NCI-H2029 (cell line): ENCODE measurements around the gene LSM3.
A peak's percentile ranks its signal among the peaks of the same experiment; 100 is the strongest.

Experiments used
- DNase-seq: peaks from one replicate; lab custom pipeline; 2025; lab: John Stamatoyannopoulos, UW

The LSM3 gene

DNA sequence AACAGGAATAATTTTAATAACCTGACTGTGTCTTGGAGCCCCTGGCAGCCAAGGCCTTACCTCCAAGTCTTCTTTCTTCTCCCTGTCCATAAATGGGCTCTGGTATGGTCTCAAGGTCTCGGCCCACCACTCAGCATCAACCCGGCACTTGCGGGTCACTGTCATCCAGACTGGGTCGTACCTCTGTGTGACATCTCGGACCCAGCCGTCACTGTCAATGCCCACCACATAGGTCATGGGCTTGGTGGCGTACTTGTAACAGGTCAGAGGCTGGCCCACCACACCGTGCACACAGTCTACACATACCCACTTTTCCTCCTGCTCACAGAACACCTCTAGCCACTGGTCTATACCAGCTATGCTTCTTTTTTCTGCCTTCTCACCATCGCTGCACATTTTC lies 20.7 kb upstream of the LSM3 start:
- no peak for DNase-seq

DNA sequence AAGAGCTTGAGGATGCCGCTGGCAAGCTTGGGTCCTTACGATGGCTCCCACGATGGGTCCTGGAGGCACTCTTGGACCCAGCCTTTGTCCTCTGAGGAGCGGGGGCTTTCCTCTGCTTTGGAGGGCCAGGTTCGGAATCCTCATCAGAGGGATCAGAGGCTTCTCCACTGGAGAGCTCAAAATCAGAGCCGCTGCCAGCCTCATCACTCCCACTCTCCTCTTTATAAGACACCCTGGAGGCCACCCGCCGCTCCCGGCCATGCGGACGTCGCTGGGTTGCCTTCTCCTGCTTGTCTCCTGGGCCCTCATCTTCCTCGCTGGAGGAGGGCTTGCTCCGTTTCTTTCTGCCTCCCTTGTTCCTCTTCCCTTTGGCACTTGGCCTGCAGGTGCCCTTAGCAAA lies 20.2 kb upstream of the LSM3 start:
- DNase-seq: no peak

DNA sequence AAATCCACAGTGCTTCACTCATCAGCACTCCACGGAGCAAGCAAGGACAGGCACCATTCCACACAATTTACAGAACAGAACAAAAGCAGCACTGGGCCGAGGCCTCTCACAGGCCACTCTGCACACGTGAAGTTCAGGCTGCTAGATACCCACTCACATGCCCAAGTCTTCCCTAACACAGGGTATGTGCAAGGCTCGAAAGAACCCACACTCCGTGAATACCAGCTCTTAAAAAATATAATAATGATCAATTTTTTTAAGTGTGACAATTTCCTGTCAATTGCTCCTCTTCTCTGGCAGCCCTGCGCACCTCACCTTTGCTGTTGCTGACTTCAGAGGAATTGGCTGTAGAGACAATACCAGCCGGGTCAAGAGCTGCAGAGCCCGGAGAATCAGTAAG lies 19.2 kb upstream of the LSM3 start:
- DNase-seq: no peak

DNA sequence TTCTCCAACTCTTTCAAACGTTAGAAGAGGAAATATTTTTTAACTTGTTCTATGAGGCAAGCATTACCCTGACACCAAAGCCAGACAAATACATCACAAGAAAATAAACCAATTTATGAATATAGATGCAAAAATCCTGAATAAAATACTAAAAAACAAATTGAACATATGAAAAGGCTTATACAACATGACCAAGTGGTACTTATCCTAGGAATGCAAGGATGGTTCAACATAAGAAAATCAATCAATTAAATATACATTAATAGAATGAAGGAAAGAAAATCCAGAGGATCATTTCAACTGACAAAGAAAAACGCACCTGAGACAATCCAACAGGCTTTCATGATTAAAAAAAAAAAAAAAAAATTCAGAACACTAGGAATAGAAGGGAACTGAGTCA lies 17.3 kb upstream of the LSM3 start:
- no peak for DNase-seq

DNA sequence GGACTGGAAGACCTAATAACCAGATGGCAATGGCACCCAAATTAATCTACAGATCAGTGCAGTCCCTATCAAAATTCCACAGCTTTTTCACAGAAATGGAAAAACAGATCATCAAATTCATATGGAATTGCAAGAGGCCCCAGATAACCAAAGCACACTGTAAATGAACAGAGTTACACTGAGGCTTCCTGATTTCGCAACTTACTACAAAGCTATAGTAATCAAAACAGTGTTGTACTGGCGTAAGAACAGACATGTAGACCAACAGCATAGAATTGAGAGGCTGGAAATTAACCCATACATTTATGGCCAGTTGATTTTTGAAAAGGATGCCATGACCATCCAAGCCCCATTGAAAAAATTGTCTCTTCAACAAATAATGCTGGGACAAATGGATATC lies 16.4 kb upstream of the LSM3 start:
- no peak for DNase-seq

DNA sequence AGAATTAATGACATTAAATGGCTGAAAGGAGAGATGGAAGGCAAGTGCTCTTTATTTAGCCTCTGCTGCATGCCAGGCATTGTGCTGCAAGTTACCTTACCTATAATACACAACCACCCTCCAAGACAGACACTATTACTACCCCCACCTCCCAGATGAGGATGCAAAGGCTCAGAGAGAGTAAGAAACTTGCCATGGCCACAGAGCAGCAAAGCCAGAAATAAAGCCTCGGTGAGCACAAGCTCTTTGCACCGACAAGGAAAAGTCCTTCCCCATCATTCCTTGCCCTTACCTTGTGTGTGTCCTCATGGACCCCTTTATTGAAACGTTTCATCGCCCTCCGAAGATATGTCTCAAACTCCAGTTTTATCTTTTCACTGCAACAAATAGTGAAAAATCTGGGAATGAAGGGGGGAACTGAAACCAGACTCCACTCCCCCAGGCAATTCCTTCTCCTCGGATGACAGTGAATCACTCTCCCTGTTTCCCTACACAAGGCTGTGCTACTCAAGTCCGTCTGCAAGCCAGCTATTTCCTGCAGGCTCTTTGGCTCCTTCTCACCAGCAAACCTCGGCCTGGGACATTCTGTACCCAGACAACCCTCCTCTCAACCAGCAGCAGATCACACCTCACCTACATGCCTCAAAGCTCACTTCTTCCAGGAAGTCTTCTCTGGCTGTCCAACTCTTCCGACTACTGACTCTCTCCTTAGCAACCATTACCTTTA lies 11.6 kb upstream of the LSM3 start:
- no peak for DNase-seq

DNA sequence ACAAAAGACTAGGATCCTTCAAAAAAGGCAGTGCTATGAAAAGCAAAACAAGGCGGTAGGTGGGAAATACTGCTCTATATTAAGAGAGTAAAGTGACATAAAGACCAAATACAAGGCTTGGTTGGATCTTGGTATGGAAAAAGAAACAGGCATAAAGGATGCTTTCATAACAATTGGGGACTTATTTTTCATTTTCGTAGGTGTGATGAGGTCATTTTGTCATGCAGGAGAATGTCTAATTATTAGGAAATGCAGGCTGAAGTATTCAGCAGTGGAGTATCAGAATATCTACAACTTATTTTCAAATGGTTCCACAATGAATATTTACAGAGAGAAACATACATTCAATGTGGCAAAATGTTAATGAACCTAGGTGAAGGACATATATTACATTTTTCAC lies 9.2 kb upstream of the LSM3 start:
- DNase-seq: no peak

DNA sequence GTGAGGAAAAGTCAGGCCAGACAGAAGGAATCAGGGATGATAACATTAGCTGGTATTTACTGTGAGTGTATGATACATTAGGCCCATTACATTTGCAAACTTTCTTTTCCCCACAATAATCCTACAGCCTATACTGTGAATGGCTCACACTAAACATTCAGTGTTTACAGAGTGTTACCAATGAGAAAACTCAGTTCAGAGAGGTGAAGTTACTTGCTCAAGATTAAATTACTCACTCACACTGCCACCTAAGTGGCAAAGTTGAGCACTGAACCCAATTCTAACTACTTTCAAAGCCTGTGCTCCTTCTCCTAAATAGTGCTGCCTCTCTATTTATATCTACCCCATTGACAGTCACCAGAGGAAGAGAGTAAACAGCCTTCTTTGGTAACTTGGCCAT lies 8.7 kb upstream of the LSM3 start:
- DNase-seq: no peak

DNA sequence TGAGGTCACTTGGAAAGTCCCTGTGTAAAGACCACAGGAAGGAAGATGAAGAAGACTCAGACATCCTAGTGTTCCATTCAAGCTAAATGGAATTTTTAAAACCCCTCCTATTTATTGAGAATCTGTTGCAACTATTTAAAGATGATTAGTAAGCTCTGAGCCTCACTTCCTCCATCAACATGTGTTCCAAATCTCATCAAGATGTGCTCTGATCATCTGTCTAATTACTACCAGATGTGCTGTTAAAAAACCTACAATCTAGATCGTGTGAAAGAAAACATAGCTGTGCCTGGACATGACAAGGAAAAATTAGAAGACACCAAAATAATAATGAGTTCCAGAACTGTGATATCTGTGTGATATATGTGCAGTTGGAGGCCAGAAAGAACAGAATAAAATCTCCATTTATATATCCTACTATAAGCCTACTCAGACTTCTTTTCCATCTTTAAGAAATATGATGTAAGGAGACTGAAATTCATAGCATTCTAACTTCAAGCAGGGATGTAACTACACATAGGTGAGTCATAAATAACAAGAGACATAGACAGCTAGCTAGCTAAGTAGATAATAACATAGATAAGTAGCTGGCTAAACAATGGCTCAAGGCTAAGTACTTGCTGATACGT lies 8.0 kb upstream of the LSM3 start:
- DNase-seq: no peak

DNA sequence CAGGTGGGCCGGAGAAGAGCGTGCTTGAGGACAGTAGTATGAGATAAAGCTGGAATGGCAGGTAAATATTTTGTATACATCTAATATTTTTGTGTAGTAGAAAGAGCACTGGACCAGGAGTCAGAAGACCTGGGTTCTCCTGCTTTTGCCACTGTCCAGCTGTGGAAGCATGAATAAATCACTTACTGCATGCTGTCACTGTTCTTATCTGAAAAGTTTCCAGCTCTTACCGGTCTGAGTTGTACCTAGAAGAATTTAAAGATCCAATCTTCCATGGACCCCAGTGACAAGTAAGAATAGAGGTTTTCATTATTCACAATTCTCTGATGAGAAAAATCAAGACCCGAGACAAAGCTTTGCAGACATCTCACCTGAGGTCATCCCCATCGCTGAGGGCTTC lies 6.1 kb upstream of the LSM3 start:
- DNase-seq: no peak

DNA sequence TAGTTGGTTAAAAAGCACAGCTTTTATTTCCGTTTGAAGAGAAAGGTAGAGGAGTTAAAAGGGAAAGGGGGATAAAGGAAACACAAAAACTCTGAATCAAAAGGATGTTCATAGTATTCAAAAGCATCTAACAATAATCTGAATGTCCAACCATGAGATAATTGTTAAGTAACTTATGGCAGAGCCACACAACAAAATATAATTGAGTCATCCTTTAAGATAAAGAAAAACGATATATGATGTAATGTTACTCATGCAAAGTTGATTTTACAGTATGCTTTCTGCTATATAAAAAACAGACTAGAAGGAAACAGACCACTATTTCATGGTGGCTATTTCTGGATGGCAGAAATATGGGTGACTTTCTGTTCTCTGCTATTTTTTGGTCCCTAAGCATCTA lies 4.1 kb upstream of the LSM3 start:
- DNase-seq: no peak

DNA sequence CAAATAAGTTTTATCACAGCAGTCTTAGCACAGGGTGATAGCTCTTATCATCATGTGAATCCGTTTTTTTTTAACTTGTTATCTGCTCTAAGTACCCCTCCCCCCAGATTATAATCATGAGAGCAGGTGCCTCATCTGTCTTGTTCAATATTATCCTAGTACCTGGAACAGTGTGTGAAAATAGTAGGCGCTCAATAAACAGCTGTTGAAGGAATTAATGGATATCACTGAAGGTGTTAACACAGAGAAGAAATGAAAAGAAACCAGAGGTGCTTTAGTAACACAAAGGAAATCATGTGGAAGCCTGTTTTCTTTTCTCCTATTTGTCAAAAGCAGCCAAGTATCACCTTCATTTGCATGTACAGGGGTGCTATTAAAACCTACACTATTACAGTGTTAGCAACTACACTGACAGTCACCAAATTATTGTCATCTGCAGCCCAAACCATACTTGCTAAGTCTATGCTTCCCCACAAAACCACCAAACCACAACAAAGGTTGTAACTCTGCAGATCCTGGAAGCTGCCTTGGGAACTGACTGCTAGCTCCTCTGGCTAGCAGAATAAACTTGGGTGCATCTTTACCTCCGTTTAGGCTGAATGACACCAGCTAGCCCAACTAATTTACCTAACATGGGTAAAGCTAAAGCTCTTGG lies 3.1 kb upstream of the LSM3 start:
- DNase-seq: no peak

DNA sequence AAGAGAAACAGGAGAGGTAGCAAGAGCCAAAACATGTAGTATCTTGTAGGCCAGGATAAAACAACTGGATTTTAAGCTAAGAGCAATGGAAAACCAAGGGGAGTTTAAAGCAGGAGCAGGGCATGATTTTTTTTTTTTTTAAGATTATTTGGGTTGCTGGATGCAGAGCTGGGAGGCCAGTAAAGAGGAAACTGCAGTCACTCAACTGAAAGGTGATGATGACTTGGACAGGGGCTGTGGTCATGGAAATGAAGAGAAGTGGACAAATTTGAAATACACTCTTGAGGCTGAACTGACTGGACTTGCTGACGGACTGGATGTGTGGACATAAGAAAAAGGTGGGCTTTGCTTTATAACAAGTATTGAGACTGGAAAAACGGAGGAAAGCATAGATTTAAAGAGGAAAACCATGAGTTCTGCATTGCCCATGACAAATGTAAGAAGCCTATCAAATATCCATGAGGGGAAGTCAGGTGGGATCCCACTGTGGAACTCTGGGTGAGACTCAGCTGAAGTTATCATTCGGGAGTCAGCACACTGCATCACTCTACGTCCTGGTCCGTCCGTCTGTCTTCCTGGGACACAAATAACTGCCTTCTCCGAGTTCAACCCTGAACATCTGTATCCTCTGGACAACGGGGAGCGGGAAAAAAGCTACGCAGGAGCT lies 904 bp upstream of the LSM3 start:
- peak; percentile 51 for DNase-seq

DNA sequence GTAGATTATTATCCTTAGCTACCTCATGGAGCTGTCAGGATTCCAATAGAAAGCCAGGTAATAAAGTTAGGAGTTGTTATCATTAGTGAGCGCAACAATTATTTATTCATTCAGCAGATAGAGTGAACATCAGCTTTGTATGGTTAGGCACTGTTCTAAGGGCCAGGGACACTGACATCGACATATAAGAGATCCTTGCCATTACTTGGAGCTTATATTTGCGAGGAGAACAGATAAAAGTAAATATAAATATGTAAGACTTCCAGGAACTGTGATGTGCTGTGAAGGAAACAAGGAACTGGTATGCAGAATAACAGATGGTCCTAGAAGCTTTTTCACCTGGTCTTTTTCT lies 473 bp downstream of the LSM3 start:
- no peak for DNase-seq

DNA sequence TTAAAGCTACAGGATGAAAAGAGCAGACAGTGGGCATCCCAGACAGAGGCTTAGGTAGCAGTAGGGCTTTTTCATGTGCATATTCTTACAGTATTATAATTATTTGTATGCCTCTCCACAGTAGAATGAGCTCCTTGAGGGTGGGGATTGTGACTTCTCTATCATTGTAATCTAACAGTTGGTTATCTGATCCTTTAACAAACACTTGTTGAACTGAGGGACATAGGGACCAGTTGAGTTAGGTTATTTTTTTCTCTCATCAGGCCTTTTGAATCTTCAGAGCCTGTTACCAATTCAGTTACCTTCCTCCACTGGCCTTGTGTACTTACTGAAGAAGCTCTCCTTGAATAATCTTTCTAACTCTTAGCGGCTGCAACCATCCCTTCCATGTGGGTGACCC lies 1.2 kb downstream of the LSM3 start:
- DNase-seq: no peak

DNA sequence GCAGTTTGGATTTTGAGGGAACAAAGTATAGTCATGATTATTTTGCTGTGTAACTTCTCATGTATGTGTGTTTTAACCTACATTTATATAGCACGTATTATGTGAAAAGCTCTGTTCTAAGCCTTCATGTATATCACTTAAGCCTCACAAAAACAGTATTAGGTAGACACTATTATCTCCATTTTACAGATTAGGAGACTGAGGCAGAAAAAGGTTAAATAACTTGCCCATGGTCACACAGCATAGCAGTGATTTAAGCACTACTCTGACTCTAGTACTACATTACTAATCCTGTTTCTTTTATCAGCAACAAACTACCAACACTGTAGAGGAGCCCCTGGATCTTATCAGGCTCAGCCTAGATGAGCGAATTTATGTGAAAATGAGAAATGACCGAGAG lies 2.6 kb downstream of the LSM3 start:
- no peak for DNase-seq

DNA sequence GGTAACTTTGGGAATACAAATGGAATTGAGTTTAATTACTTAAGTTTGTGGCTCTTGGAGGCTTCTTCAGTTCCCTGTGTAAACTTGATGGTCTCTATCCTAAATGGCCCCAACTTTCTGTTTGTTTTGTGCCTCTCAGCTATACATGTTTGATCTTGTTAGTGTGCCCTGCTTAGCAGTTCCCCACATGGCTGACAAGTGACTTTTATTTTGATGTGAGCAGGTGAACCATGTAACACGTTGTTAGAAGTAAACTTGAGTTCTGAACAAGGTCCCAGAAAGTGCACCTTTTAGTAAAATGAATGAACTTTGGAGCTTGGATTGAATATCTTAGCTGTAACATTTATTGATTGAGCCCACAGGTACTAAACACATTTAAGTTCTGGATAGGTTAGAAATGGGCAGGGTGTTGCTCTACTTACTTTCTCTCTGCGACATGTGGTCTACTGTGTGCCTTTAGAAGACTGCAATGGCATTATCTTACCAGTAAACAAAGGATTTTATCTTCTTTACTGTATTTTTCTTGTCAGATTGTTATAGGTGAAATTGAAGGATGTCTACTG lies 4.5 kb downstream of the LSM3 start:
- no peak for DNase-seq

DNA sequence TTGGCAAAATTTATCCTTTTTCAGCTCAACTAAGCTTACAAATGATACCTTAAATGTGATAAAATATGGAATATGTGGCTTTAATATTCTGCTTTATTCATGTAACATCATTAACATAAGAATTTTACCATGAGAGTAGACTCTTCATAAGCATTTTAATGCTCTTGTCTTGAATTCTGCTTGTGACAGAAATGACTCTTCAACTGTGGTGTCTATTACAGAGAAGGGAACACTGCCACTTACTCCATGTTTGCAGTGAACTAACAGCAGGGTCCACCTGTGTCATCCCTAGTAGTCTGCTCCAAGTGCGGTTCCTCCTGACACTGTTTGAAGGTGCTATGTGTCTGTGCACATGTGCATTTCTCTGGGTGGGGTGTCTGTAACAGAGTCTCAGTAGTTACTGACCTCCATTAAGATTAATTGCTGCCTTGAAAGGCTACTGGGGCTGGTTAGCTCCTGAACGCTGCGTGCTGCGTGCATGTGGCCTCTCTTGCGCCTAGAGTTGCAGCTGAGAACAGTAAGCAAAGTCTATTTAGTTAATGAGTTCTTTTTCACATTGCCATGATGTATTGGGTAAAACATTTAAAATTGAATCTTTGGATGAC lies 8.3 kb downstream of the LSM3 start:
- no peak for DNase-seq

DNA sequence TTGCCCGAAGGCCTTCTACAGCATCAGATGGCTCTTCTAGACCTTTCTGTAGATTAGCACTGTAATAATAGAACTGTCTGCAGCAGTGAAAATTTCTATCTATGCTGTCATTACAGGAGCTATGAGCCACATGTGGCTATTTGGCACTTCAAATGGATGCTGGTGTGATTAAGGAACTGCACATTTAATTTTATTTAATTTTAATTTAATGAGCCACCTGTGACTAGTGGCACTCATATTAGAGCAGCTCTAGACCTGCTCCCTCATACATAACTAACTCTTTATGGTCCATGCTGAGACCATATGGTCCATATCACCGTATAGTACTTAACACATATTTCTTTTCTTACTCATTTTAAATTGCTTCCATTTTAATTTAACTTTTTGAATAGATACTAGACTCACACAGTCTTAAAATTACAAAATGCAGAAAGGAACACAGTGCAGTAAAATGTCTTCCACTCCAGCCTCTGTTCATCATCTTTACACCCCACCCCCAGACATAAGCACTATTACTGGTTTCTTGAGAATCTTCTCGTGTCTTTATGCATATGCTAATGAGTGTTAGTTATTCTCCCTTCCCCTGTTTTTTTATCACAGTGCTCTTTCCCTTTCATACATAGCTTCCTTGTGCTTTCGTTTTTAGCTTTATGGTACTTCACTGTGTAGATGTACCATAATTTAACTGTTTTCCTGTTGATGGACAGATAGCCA lies 9.6 kb downstream of the LSM3 start:
- no peak for DNase-seq

DNA sequence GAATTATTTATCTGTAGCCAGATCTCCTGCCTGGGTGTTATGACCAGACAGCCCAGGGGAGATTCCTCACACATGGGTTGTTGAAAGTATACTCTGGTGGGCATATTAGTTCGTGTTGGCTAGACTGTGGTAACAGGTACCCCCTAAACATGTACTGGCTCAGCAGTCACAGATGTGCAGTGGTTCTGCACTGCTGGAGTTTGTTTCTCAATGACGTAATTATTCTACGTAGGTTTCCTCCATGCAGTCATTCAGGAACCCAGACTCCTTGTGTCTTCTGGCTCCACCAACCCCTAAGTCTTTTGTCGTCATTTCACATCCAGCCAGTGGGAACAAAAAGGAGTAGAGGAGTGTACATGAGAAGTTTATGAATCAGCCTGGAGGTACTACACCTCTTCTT lies 16.2 kb downstream of the LSM3 start:
- no peak for DNase-seq

DNA sequence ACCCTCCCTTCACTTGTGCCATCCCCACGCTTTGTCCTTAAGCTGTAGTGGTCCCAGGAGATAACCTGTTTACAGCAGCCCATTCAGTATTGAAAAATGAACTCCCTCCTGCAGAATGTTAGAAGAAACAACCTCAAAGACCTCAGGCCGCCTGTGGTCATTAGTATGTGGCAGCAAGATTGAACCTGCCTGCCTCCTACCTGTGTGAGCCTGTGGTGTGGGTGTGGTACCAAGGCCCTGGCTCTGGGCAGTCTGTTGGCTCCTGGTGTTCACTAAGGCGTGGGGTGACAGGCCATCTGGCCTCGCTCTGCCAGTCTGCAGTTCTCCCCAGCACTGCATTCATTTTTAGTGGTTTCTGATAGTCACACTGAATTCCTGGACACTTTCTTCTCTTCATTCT lies 21.0 kb downstream of the LSM3 start:
- DNase-seq: no peak

DNA sequence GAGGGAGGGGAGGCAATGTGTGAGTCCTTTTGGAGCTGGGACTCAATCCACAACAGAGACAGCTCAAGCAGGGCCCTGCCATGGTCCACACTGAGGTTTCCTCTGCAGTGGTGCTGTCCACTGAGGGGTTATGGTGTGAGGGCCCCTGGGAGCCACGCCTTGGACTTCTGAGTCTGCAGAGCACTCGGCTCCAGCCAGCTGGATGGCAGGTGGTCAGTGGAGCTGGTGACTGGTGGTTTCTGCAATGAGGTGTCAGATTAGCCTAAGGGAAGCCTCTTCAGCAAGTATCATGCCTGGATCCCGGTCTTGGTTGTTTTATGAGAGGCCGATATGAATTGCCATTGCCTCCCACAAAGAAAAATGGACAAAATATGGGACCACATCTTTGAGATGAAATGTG lies 21.7 kb downstream of the LSM3 start:
- no peak for DNase-seq
